Measurements from ENCODE around the gene MASP1.

MASP1 gene, protein sequence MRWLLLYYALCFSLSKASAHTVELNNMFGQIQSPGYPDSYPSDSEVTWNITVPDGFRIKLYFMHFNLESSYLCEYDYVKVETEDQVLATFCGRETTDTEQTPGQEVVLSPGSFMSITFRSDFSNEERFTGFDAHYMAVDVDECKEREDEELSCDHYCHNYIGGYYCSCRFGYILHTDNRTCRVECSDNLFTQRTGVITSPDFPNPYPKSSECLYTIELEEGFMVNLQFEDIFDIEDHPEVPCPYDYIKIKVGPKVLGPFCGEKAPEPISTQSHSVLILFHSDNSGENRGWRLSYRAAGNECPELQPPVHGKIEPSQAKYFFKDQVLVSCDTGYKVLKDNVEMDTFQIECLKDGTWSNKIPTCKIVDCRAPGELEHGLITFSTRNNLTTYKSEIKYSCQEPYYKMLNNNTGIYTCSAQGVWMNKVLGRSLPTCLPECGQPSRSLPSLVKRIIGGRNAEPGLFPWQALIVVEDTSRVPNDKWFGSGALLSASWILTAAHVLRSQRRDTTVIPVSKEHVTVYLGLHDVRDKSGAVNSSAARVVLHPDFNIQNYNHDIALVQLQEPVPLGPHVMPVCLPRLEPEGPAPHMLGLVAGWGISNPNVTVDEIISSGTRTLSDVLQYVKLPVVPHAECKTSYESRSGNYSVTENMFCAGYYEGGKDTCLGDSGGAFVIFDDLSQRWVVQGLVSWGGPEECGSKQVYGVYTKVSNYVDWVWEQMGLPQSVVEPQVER

DNA sequence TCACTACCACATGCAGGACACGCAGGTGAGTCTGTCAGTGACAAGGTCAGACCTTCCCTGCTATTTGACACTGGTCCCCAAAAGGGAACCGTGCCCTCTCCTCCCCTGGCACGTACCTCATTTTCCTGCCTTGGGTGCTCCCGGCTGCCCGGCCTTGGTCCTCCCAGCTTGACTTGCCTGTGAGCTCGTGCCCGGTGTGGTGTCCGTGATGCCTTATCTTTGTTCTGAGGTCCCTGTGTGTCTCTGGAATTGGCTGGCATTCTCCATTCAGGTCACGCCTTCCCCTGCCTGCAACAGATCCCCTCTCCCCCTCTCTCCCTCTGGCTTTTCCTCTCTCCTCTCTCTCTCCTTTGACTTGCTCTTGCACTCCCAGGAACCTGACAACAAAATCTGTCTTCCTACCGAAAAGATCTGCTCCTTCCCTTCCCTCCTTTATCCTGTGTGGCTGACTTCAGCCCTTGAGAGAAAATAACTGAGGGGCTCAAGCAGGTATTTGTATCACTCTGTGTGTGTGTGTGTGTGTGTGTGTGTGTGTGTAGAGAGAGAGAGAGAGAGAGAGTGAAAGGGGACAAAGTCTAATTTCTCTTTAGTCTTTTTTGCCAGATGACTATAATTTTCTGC is at the start of gene MASP1:
MASP1 (minus strand) TSS at position 226 of the 621 bp plus-strand sequence; CDS start at position 121, 105 bp downstream.
- DNase-seq: no peak

DNA sequence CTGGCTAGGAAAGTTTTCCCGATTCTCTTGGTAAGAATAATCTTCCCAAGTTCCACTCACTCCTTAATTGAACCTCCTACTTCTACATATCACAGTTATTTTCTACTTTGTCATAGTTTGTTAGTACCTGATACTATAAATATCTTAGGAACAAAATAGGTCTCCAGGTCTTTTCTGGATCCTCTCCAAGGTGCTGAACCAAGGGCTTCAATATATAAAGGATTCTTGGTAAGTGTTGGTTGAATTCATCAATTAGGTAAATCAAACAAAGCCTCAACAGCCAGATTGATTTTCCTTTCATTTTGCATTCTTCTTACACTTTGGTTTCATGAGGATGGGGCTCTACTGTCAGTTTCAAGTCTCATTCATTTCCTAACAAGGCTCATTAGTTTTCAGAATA is 49.0 kb upstream of the MASP1 start:
- no peak for DNase-seq

DNA sequence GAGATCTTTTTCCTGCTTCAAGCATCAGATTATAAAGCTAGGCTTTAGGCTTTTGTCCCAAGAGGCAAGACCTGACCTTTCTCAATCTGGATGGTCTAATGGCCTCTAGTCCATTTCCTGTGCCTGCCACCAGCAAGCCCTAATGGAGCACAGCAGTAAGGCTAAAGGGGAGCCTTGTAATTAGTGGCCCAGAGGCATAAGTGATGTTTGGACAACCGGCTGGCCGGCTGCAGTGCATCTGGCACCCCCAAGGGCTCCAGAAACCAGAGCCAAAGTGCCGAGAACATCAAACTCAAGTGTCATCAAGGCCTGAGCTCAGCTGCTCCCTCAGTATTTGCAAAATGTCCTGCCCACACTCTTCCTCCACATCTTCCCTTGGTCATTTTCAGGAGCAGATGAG is 44.8 kb upstream of the MASP1 start:
- DNase-seq: no peak

DNA sequence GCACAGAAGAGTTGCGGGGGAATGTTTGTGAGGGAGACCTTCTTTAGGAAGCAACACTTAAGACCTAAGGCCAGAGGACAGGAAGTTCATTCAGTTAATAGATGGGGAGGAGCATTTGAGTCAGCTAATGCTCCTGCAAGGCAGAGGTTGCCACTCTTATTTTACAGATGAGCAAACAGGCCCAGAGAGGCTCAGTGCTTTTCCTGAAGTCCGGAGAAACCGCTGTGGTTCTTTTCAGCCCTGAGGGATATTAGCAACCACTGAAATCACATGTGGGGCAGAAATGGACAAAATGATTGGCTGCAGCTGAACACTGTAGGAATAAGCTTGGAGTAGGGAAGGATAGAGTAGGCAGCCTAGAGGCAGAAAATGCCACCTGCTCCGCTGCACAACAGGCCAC is 43.4 kb upstream of the MASP1 start:
- DNase-seq: no peak

DNA sequence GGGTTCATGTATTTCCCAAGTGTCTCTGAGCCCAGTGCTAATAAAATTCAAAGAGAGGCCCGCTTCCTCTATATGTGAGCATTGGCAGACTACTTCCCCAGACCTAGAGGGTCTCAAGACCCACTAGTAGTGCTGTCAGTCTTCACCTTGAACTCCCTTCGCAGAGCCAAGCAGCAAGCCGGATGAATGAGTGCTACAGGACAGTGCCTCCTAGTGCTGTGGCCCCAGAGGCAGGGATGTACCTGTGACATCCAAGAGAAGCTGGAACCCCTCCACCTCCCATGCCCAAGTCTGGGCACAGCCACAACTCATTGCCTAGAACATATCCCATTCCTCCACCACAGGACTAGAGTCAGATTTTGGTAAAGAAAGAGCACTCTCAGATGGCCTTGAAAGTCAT is 37.2 kb upstream of the MASP1 start:
- DNase-seq: no peak

DNA sequence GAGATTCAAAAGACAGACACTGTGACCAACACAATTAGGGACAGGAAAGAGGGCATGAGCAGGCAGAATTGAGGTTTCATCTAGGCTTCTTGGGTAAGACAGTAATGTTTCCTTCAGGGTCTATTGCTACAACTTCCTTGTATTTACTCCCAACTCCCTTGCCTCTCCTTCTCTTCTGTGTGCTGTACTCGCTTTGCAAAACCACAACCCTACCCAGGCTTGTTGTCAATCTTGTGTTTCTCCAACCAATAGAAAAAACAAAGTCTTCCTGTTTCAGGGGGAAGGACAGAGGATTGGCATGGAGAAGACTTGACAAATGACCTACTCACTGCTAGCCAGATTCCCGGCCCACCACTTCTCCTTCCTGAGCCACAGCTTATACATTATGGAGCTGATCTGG is 36.3 kb upstream of the MASP1 start:
- DNase-seq: no peak

DNA sequence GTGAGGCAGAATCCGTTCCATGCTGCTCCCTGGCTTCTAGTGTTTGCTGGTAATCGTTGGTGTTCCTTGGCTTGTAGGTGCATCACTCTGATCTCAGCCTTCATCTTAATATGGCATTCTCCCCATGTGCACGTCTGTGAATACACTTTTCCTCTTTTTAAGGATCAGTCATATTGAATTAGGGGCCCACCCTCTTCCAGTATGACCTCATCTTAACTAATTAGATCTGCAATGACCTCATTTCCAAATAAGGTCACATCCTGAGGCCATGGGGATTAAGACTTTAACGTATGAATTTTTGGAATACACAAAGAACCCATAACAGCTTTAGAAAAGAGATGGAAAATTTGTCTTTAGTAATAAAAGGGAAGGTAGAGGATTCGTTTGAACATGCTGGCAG is 34.1 kb upstream of the MASP1 start:
- DNase-seq: no peak

DNA sequence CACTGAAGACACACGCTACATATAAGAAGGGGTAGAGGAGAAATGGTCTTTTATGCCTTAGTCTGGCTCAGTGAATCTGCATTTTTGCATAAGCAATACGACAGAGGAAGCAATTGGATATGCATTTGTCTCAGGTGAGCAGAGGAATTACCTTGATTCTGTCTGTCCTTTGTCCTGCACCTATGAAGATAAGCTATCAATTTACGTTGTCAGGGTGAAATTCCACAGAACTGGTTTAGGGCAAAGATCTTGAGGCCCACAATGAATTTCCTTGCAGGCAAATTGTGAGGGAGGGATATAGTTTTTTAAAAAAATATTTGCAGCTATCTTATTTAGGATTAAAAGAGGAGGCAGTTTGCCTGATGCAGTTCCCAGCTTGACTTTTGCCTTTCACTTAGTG is 31.6 kb upstream of the MASP1 start:
- DNase-seq: no peak

DNA sequence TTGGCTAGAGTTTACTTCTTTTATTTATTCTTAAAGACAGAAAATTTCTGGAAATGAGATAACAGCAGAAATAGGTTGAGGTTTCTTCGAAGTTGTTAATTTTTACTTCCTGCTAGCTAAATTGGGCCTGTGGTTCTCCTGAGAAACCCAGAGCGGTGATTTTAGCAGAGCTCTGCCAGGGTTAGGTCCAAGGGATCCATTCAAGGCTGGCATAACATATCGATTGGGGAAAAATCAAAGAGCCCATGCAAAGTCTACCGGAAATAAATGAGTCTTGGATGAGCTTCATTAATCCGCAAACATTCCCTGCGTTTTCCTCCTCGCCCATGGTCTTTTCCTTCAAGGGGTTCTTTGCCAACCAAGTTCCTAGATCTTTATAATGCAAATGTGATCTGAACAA is 30.8 kb upstream of the MASP1 start:
- no peak for DNase-seq

DNA sequence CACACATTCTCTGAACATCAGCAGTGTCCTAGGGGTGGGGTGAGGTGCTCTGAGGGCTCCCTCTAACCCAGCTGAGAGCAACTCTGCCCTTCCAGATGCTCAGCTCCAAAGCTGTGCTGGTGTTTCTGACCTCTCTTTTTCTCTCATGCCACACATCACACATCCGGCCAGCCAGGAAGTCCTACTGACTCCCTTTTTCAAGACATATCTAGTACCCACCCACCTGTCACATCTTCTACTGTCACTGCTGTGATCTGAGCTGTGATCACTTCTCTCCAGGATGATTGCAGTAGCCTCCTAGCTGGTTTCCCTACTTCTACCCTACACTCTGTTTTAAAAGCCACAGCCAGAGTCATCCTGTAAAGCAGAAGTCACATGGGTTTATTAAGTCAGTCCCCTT is 30.2 kb upstream of the MASP1 start:
- no peak for DNase-seq

DNA sequence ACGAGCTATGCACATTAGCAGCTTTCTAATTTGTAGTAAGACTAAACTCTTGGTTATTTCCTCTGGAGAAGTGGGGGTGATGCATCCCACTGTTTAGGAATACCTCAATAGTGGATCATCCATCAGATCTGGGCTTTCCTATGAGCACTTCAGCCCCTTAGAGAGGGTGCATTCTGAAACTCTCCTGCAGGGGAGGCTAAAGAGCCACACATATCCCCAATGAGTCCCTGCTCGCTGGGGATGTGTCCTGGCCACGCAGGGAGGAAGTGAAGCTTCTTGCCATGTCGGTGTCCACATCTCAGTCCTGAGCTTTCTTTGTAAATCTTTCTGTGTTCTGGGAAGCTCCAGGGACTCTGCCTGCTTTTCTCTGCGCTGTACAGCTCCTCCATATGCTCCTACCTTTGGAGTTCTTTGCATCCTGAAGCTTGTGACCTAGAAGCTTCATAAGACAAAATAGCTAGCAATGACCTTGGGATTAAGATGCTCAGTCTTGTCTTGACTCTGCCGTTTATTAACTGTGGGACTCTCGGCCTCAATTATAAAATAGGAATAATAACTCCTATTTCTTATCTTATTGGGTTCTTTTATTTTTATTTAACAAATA is 28.3 kb upstream of the MASP1 start:
- DNase-seq: peak; percentile 55

DNA sequence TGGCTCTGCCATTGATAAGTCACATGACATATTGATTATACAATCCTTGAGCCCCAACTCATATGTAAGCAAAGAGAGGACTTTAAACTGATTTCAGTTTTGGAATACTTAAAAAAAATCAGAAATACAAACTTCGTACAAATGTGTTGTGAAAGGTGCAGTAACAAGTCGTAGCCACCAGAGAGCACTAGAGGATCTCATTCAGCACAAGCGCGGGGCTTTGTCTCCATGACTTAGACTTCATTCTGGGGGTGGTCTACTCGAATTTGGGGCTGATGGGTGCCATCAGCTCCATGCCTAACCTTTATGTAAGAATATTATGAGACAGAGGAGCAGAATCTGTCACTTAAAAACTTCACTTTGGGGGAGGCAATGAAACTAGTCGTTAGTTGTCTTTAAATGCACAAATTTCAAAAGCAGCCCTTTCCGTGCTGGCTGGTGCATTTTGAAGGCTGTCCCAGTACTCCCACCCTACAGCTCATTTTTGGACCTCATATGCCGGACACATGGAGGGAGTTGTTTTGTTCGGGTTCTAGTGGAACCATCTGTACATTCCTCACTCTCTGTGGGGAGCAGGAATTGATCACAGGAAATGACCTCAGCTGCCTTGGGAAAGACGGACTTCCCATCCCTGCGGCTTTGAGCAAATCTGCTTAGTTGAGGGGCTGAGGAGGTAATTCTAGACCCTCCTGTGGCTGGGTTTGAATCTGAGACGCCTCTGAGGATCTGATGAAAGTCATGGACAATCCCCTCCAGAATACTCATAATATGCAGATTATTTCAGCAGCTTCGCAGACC is 27.5 kb upstream of the MASP1 start:
- peak; percentile 53 for DNase-seq

DNA sequence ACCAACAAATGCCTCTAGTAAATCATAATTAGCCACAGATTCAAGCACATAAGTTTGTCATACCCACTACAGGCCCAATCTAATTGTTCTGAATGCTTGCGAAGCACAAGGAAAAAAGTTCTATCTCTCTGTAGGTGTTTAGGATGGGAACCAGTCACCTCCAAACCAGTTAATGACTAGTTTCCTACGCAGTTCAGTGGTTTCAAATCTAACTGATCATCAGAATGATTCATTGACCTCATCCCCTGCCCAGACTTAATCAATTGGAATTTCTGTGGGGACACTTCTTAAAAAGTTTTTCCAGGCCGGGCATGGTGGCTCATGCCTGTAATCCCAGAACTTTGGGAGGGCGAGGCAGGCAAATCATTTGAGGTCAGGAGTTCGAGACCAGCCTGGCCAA is 24.3 kb upstream of the MASP1 start:
- no peak for DNase-seq

DNA sequence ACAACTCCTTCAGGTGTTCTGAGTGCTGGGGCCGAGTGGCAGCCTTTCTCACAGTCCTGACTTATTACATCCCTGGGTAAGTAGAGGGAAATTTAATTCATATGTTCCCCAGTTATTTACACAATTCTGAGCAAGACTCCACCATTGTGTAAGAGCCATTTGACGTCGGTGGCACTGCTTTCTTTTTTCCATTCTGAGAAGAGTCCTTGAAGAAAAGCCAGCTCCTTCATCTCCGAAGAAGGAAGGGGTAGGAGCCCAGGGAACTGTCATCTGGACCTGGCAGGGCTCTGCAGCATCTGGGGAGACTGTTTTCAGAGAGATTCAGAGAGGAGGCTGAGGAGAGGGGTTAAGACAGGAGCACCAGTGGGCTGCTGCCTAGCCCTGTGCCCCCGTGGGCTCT is 22.6 kb upstream of the MASP1 start:
- no peak for DNase-seq

DNA sequence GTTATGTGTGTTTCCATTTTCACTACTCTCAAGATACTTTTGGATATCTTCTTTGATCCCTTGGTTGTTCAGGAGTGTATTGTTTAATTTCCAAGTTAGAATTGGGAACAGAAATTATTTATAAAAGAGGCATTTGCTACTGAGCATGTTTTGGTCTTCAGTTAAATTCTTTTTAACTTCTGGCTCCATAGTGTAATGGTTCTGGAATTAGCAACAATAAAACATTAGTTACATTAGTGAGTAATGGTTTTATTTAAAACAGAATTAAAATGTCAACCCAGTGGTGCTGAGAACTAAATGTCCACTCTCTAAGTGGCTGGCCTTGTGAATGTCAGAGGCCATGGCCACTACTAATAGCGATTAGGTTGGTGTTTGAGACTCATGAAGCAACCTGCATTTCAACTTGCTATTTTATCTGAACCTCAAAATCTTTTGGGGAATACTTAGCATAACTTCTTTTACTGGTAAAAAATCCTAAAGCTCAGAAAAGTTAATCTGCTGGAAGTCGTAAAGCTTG is 19.5 kb upstream of the MASP1 start:
- DNase-seq: no peak

DNA sequence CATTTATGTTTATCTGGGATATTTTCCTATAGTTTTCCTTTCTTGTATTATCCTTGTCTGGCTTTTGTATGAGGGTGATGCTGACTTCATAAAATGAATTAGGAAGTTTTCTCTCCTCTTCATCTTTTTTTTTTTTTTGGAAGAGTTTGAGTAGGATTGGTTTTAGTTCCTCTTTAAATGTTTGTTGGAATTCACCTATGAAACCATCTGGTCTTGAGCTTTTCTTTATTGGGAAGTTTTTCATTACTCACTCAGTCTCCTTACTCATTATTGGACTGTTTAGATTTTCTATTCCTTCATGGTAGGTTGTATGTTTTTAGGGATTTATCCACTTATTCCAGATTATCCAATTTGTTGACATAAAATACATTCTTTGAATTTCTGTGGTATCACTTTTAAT is 18.7 kb upstream of the MASP1 start:
- no peak for DNase-seq

DNA sequence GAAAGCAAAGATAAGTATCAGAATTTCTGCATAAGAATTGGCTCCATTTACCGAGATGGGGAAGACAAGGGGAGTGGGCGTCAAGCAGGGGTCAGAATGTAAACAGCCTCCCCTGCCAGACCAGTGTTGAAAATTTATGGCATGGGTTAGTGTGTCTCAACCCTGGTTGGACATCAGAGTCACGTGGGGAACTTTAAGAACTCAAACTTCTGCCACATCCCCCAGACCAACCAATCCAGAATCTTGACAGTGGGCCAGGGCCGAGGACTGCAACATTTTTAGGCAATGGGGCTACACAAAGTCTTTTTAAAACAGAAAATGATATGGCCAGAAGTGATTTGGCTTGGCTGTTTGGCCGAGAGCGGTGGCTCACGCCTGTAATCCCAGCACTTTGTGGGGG is 14.3 kb upstream of the MASP1 start:
- no peak for DNase-seq

DNA sequence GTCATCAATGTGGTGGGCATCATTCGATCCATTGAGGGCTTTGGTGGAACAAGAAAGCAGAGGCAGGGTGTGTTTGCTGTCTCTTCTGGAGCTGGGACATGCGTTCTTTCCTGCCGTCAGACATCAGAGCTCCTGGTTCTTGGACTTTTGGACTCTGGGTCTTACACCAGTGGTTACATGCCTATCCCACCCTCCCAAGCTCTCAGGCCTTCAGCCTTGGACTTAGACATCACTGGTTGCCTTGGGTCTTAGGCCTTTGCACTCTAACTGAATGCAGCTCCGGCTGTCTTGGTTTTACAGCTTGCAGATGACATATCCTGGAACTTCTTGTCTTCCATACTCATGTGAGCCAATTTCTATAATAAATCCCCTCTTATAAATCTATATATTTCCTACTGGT is 8.1 kb upstream of the MASP1 start:
- DNase-seq: no peak

DNA sequence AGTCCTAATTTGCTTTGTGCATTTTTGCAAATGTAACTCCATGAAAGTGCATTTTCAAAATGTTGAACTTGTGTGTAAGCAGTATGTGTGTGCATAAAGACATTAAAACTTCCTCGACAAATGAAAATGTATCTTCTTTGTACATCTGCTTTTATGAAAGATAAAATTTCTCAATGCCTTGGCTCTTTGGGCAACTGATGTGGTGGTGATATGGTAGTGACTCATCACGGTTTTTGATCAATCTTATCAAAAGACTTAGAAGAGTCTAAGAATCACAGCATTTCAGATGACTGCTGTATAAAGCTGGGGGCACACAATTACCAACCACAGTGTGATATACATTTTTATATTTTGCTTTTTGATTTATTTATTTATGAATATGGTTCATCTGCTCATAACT is 5.4 kb upstream of the MASP1 start:
- no peak for DNase-seq

DNA sequence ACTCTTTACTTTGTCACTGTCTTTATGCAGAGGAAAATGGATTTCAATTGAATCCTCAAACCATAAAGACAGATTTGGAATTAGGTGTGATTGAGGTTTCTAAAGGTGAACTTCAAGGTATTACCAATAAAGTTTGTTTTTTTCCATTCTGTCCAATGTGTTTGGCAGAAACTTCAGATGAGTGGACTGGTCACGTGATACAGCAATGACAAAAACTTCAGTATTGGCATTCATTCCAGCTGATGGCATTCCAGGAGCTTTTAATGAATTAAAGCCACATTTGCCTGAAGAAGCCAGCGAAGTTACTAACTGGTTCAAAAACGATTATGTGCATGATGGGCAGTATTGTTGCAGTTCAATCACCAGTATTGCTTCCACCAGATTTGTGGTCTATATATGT is 4.5 kb upstream of the MASP1 start:
- no peak for DNase-seq

DNA sequence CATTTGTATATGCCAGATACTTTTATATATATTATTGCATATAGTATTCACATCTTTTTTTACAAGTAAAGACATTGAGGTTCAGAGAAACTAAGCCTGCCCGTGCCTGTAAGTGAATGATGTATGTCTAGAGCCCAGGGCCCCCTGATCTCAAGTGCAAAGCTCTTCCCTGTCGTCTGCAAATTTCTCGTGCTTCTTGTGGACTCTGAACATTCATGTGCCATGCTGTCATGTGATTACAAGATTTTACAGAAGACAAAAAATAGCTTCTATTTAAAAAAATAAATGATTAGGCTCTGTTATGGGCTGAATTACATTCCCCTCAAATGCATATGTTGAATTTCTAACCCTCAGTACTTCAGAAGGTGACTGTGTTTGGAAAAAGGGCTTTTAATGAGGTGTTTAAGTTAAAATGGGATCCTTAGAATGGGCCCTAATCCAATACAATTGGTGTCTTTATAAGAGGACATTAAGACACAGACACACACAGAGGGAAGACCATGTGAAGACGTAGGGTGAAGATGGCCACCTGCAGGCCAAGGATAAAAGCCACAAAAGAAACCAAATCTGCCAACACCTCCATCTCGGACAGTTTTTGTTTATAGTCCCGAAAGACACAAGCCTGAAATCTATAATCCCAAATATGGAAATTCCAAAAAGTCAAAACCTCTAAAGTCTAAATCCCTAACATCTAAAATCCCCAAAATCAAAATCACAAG is 3.9 kb upstream of the MASP1 start:
- DNase-seq: no peak

All from CD4-positive, alpha-beta T cell treated with Interleukin-12 subunit alpha and Interleukin-12 subunit beta, for 1 hour (primary cell).